Neural cell (in vitro differentiated cells): ENCODE measurements around the gene UTP3. TPM values are rescaled to one million over a fixed set of nuclear protein-coding genes. Genes with fewer than 3 reads are reported as not detected.

Experiments used
- H2AFZ ChIP-seq: fragments of 200-600, 300-800 bp; sonication (generic), shearing (Covaris generic); 2 replicates; pipeline ENCODE4 v1.6.0; 2014; ENCODE audit warnings: low read depth, mild to moderate bottlenecking, antibody characterized with exemption, low read length, moderate library complexity
- H3F3A ChIP-seq: fragments of 200-600 bp; shearing (Covaris generic); 2 replicates; pipeline ENCODE4 v1.6.1; 2016; ENCODE audit warnings: mild to moderate bottlenecking, moderate library complexity, mixed read lengths, antibody characterized with exemption, low read length; ENCODE audit not compliant: insufficient read depth, poor library complexity, severe bottlenecking
- H3K27ac ChIP-seq: fragments of 200-600, 300-800 bp; sonication (generic), shearing (Covaris generic); 2 replicates; pipeline ENCODE4 v1.5.1; 2014; ENCODE audit warnings: mild to moderate bottlenecking, low read length, moderate library complexity
- H3K27me3 ChIP-seq: fragments of 300-800, 200-600 bp; sonication (generic), shearing (Covaris generic); 2 replicates; pipeline ENCODE4 v1.6.0; 2014; ENCODE audit warnings: mild to moderate bottlenecking, low read depth, low read length, moderate library complexity; ENCODE audit not compliant: insufficient read depth
- H3K36me3 ChIP-seq: fragments of 300-800, 200-600 bp; sonication (generic), shearing (Covaris generic); 2 replicates; pipeline ENCODE4 v1.5.1; 2014; ENCODE audit warnings: mild to moderate bottlenecking, antibody characterized with exemption, low read length, moderate library complexity; ENCODE audit not compliant: insufficient read depth
- H3K4me2 ChIP-seq: fragments of 300-800, 200-600 bp; sonication (generic), shearing (Covaris generic); 2 replicates; pipeline ENCODE4 v1.6.0; 2014; ENCODE audit warnings: mild to moderate bottlenecking, low read length
- H3K4me3 ChIP-seq: fragments of 300-800, 200-600 bp; sonication (generic), shearing (Covaris generic); 2 replicates; pipeline ENCODE4 v1.5.1; 2014; ENCODE audit warnings: mild to moderate bottlenecking, low read length, moderate library complexity
- H3K79me2 ChIP-seq: fragments of 200-600 bp; shearing (Covaris generic); replicated peaks from 2 replicates; pipeline ENCODE4 v1.6.0; 2014; ENCODE audit warnings: mild to moderate bottlenecking, low read length, moderate library complexity; ENCODE audit not compliant: insufficient read depth
- H3K9ac ChIP-seq: fragments of 300-800, 200-600 bp; sonication (generic), shearing (Covaris generic); 2 replicates; pipeline ENCODE4 v1.6.1; 2016; ENCODE audit warnings: mild to moderate bottlenecking, low read length, mixed read lengths
- H3K9me2 ChIP-seq: fragments of 200-600 bp; shearing (Covaris generic); 2 replicates; pipeline ENCODE4 v1.6.1; 2016; ENCODE audit warnings: mild to moderate bottlenecking, low read length, mixed read lengths; ENCODE audit not compliant: insufficient read depth
- H3K9me3 ChIP-seq: fragments of 200-600, 300-800 bp; sonication (generic), shearing (Covaris generic); 2 replicates; pipeline ENCODE4 v1.6.1; 2016; ENCODE audit warnings: mild to moderate bottlenecking, mixed run types, low read length, moderate library complexity, mixed read lengths
- H4K20me1 ChIP-seq: fragments of 200-600 bp; shearing (Covaris generic); 2 replicates; pipeline ENCODE4 v1.6.1; 2016; ENCODE audit warnings: mild to moderate bottlenecking, mixed run types; ENCODE audit not compliant: insufficient read depth
- EP300 ChIP-seq: fragments of 450-650 bp; conservative IDR thresholded peaks from 2 replicates; pipeline ENCODE4 v1.6.1; 2014; ENCODE audit warnings: antibody characterized with exemption, mild to moderate bottlenecking, moderate library complexity; ENCODE audit not compliant: poor library complexity, severe bottlenecking
- EZH2 ChIP-seq: fragments of 200-600, 300-800 bp; shearing (Covaris generic), sonication (generic); IDR thresholded peaks from 2 replicates; pipeline ENCODE4 v1.6.1; 2014; ENCODE audit warnings: antibody characterized with exemption, low read length, borderline replicate concordance, mild to moderate bottlenecking; ENCODE audit not compliant: insufficient read depth, poor library complexity, severe bottlenecking
- MXI1 ChIP-seq: fragments of 450-650 bp; conservative IDR thresholded peaks from 2 replicates; pipeline ENCODE4 v1.6.1; 2014; ENCODE audit warnings: antibody characterized with exemption, mild to moderate bottlenecking; ENCODE audit not compliant: poor library complexity, severe bottlenecking
- POLR2AphosphoS5 ChIP-seq: IDR thresholded peaks from 2 replicates; pipeline ENCODE4 v1.6.1; 2012
- RAD21 ChIP-seq: fragments of 450-650 bp; conservative IDR thresholded peaks from 2 replicates; pipeline ENCODE4 v1.6.1; 2014; ENCODE audit warnings: antibody characterized with exemption, mild to moderate bottlenecking, moderate library complexity
- SMC3 ChIP-seq: fragments of 450-650 bp; conservative IDR thresholded peaks from 2 replicates; pipeline ENCODE4 v1.6.1; 2014; ENCODE audit warnings: antibody characterized with exemption, mild to moderate bottlenecking, moderate library complexity; ENCODE audit not compliant: poor library complexity
- TAF1 ChIP-seq: IDR thresholded peaks from 2 replicates; pipeline ENCODE4 v1.6.1; 2012; ENCODE audit warnings: low read depth
- polyA plus RNA-seq: library from polyadenylated mRNA; depleted of rRNA; stranded (reverse); fragments of >200 nt; gene quantifications from 2 replicates; pipeline ENCODE4 v1.2.3, GENCODE V29; 2014
- TF ChIP-seq, protein P1 (sequence below): IDR thresholded peaks from 2 replicates; pipeline ENCODE4 v1.6.1; 2012; ENCODE audit warnings: borderline replicate concordance
- TF ChIP-seq, protein P2 (sequence below): fragments of 450-650 bp; IDR thresholded peaks from 2 replicates; pipeline ENCODE4 v1.5.1; 2014; ENCODE audit warnings: antibody characterized with exemption, mild to moderate bottlenecking, moderate library complexity; ENCODE audit not compliant: poor library complexity, severe bottlenecking

Gene UTP3
- polyA plus RNA-seq, 1 donor from 2014 or later, result 11.3 TPM

DNA sequence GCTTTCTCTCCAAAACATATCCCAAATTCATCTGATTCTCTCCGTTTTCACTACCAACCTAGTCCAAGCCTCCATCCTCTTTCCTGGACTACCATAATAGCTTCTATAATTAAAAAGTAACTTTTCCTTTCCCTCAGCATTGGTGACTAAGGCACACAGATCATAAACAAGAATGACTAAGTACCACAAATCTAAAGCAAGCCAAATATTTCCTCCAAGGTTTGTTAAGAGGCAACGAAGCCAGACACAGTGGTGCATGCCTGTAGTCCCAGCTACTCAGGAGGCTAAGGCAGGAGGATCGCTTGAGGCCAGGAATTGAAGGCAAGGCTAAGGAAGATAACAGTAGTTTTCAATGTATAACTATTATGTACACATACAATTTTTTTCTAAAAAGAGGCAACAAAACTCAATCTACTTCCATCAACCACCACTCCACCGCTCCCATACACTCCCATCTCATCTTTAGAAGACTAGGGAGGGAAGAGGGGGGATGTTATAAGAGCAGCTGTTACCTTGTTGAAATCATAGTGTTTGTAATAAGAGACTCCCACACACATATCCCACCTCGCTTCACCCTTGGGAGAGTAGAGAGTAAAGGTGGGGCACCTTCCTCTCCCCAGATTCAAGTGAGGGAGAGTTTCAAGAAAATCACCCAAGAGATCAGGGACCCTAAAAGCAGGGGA lies 17.9 kb upstream of the UTP3 start:
- Histone ChIP-seq H3K27ac (no peak overlapping the region), H3K36me3 (no peaks in the 10 kb centered on the region), H3K4me3 (no peak overlapping the region), H4K20me1 (no peaks in the 10 kb centered on the region), H3K79me2 (no peaks in the 10 kb centered on the region), H3K9ac (no peak overlapping the region), H3K9me2 (no peaks in the 10 kb centered on the region), H3K4me2 (no peak overlapping the region), H2AFZ (no peak overlapping the region), H3F3A (no peaks in the 10 kb centered on the region), H3K27me3 (no peaks in the 10 kb centered on the region), H3K9me3 (no peaks in the 10 kb centered on the region)
- TF ChIP-seq, protein P1, sequence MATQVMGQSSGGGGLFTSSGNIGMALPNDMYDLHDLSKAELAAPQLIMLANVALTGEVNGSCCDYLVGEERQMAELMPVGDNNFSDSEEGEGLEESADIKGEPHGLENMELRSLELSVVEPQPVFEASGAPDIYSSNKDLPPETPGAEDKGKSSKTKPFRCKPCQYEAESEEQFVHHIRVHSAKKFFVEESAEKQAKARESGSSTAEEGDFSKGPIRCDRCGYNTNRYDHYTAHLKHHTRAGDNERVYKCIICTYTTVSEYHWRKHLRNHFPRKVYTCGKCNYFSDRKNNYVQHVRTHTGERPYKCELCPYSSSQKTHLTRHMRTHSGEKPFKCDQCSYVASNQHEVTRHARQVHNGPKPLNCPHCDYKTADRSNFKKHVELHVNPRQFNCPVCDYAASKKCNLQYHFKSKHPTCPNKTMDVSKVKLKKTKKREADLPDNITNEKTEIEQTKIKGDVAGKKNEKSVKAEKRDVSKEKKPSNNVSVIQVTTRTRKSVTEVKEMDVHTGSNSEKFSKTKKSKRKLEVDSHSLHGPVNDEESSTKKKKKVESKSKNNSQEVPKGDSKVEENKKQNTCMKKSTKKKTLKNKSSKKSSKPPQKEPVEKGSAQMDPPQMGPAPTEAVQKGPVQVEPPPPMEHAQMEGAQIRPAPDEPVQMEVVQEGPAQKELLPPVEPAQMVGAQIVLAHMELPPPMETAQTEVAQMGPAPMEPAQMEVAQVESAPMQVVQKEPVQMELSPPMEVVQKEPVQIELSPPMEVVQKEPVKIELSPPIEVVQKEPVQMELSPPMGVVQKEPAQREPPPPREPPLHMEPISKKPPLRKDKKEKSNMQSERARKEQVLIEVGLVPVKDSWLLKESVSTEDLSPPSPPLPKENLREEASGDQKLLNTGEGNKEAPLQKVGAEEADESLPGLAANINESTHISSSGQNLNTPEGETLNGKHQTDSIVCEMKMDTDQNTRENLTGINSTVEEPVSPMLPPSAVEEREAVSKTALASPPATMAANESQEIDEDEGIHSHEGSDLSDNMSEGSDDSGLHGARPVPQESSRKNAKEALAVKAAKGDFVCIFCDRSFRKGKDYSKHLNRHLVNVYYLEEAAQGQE, result no peak
- TF ChIP-seq MXI1 (no peak), POLR2AphosphoS5 (no peak), RAD21 (no peak), TAF1 (no peak), SMC3 (no peak), EZH2 (no peak), EP300 (no peak)
- TF ChIP-seq, protein P2, sequence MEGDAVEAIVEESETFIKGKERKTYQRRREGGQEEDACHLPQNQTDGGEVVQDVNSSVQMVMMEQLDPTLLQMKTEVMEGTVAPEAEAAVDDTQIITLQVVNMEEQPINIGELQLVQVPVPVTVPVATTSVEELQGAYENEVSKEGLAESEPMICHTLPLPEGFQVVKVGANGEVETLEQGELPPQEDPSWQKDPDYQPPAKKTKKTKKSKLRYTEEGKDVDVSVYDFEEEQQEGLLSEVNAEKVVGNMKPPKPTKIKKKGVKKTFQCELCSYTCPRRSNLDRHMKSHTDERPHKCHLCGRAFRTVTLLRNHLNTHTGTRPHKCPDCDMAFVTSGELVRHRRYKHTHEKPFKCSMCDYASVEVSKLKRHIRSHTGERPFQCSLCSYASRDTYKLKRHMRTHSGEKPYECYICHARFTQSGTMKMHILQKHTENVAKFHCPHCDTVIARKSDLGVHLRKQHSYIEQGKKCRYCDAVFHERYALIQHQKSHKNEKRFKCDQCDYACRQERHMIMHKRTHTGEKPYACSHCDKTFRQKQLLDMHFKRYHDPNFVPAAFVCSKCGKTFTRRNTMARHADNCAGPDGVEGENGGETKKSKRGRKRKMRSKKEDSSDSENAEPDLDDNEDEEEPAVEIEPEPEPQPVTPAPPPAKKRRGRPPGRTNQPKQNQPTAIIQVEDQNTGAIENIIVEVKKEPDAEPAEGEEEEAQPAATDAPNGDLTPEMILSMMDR, result no peak

DNA sequence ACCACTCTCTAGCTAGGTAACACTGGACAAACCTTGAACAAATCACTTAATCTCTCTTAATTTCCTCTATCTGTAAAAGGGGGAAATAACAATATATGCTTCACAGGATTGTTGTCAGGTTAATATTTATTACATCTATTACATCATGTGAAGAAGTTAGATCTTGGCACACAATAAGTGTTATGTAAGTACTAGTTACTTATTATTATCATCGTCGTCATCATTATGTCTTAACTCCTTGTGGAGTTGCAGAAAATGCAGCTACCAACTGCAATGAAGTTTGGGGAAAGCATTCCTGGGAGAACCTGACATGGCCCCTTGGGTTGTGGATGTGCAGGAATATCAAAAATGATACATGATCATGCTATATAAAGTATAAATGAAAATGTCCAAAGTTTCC lies 17.2 kb upstream of the UTP3 start:
- TF ChIP-seq MXI1 (no peak), SMC3 (no peak), EP300 (no peak), POLR2AphosphoS5 (no peak), RAD21 (no peak), EZH2 (no peak), TAF1 (no peak)
- TF ChIP-seq, protein P1, result no peak
- TF ChIP-seq, protein P2, result no peak
- Histone ChIP-seq H3K9me2 (no peaks in the 10 kb centered on the region), H3K9ac (no peak overlapping the region), H3K4me2 (no peak overlapping the region), H3K27me3 (no peaks in the 10 kb centered on the region), H3K27ac (no peak overlapping the region), H3F3A (no peaks in the 10 kb centered on the region), H3K4me3 (no peak overlapping the region), H2AFZ (no peak overlapping the region), H3K36me3 (no peaks in the 10 kb centered on the region), H3K79me2 (no peaks in the 10 kb centered on the region), H4K20me1 (no peaks in the 10 kb centered on the region), H3K9me3 (no peaks in the 10 kb centered on the region)
